HepG2 (cell line): ENCODE results near the gene TBXAS1. TPM values are rescaled to one million over a fixed set of nuclear protein-coding genes. Genes with fewer than 3 reads are reported as not detected.

ENCODE experiments used
- ATF6 ChIP-seq: sonication (generic); formaldehyde crosslinking; conservative IDR thresholded peaks from 2 replicates; pipeline ENCODE4 v1.4.0; 2020; ENCODE audit warnings: missing genetic modification reagents
- BRF2 ChIP-seq: sonication (generic); formaldehyde crosslinking; IDR thresholded peaks from 2 replicates; pipeline ENCODE4 v1.8.1; 2022; ENCODE audit warnings: mild to moderate bottlenecking, missing genetic modification reagents
- DNMT3B ChIP-seq: conservative IDR thresholded peaks from 2 replicates; pipeline ENCODE4 v1.6.1; 2016; ENCODE audit warnings: missing biosample characterization, control low read depth
- EHMT2 ChIP-seq: fragments of 200-600 bp; sonication (generic); IDR thresholded peaks from 2 replicates; pipeline ENCODE4 v1.7.0; 2017; ENCODE audit warnings: antibody characterized with exemption, low read depth, low read length, borderline replicate concordance
- ELF4 ChIP-seq: sonication (generic); formaldehyde crosslinking; IDR thresholded peaks from 2 replicates; pipeline ENCODE4 v1.5.0; 2020; ENCODE audit warnings: missing genetic modification reagents, mild to moderate bottlenecking, moderate library complexity, borderline replicate concordance
- ETV6 ChIP-seq: sonication (generic); formaldehyde crosslinking; conservative IDR thresholded peaks from 2 replicates; pipeline ENCODE4 v1.4.0; 2020; ENCODE audit warnings: missing genetic modification reagents
- FOXK2 ChIP-seq: fragments of 450-650 bp; IDR thresholded peaks from 2 replicates; pipeline ENCODE4 v1.6.1; 2016
- GABPA ChIP-seq, 2 experiments: IDR thresholded peaks; 2 replicates each; pipeline ENCODE4 v1.6.1; 2011 to 2016; ENCODE audit warnings: low read depth in 2 of 2, low read length in 1 of 2, missing biosample characterization in 1 of 2, missing genetic modification characterization in 1 of 2
- GFI1 ChIP-seq: sonication (generic); formaldehyde crosslinking; IDR thresholded peaks from 2 replicates; pipeline ENCODE4 v1.5.0; 2020; ENCODE audit warnings: missing genetic modification reagents, mild to moderate bottlenecking, borderline replicate concordance
- HNF4G ChIP-seq, 2 experiments: sonication (generic) in 1 of 2; formaldehyde crosslinking in 1 of 2; IDR thresholded peaks; 2 replicates each; pipeline versions ENCODE4 v1.4.0 to v1.6.1; 2011 to 2020; ENCODE audit warnings: borderline replicate concordance in 2 of 2, low read depth in 2 of 2, mild to moderate bottlenecking in 2 of 2, low read length in 1 of 2, missing genetic modification reagents in 1 of 2, moderate library complexity in 1 of 2
- HNRNPUL1 ChIP-seq: fragments of 200-400 bp; formaldehyde crosslinking; IDR thresholded peaks from 2 replicates; pipeline ENCODE4 v1.6.1; 2017; ENCODE audit warnings: low read depth, mild to moderate bottlenecking, low read length, moderate library complexity
- KAT7 ChIP-seq: IDR thresholded peaks from 2 replicates; pipeline ENCODE4 v1.6.1; 2018; ENCODE audit warnings: borderline replicate concordance, missing compliant biosample characterization
- KLF12 ChIP-seq: sonication (generic); formaldehyde crosslinking; IDR thresholded peaks from 2 replicates; pipeline ENCODE4 v1.4.0; 2020; ENCODE audit warnings: missing genetic modification reagents, borderline replicate concordance
- MXD4 ChIP-seq: IDR thresholded peaks from 2 replicates; pipeline ENCODE4 v1.6.1; 2016; ENCODE audit warnings: mild to moderate bottlenecking, missing biosample characterization, missing genetic modification reagents
- NCOA1 ChIP-seq: sonication (generic); formaldehyde crosslinking; IDR thresholded peaks from 2 replicates; pipeline ENCODE4 v1.9.0; 2021; ENCODE audit warnings: missing genetic modification reagents
- NR2F1 ChIP-seq, 2 experiments: fragments of 450-650 bp in 1 of 2; formaldehyde crosslinking in 1 of 2; IDR thresholded peaks; 2 replicates each; pipeline versions ENCODE4 v1.5.0 to v1.6.1; 2016 to 2020; ENCODE audit warnings: mild to moderate bottlenecking in 1 of 2, missing compliant biosample characterization in 1 of 2, missing genetic modification reagents in 1 of 2, moderate library complexity in 1 of 2
- RFXAP ChIP-seq: sonication (generic); formaldehyde crosslinking; IDR thresholded peaks from 2 replicates; pipeline ENCODE4 v1.4.0; 2020; ENCODE audit warnings: missing genetic modification reagents, borderline replicate concordance
- SP5 ChIP-seq: IDR thresholded peaks from 2 replicates; pipeline ENCODE4 v1.6.1; 2016; ENCODE audit warnings: low read depth, borderline replicate concordance
- ZMAT3 ChIP-seq: sonication (generic); formaldehyde crosslinking; conservative IDR thresholded peaks from 2 replicates; pipeline ENCODE4 v1.7.0; 2021; ENCODE audit warnings: missing genetic modification reagents
- ZNF335 ChIP-seq: sonication (generic); formaldehyde crosslinking; IDR thresholded peaks from 2 replicates; pipeline ENCODE4 v1.4.0; 2020; ENCODE audit warnings: missing genetic modification reagents
- ZNF362 ChIP-seq: sonication (generic); formaldehyde crosslinking; IDR thresholded peaks from 2 replicates; pipeline ENCODE4 v1.4.0; 2020; ENCODE audit warnings: missing genetic modification reagents, mild to moderate bottlenecking, borderline replicate concordance
- ZNF567 ChIP-seq: sonication (generic); formaldehyde crosslinking; IDR thresholded peaks from 2 replicates; pipeline ENCODE4 v1.8.1; 2023; ENCODE audit warnings: mild to moderate bottlenecking, missing genetic modification reagents, borderline replicate concordance
- ZZZ3 ChIP-seq: sonication (generic); formaldehyde crosslinking; IDR thresholded peaks from 2 replicates; pipeline ENCODE4 v1.4.0; 2020; ENCODE audit warnings: missing genetic modification reagents, mild to moderate bottlenecking, borderline replicate concordance
- polyA plus RNA-seq, 8 experiments: library from polyadenylated mRNA; depleted of rRNA in 3 of 8; stranded (reverse) in 7 of 8; unstranded in 1 of 8; fragments of >200 nt; fragmentation: Illumina TruSeq in 4 of 8; extraction: Trizol in 4 of 8; gene quantifications; 2 replicates each; pipeline versions ENCODE4 v1.2.1 to v1.2.3, GENCODE V29; 2011 to 2016; ENCODE audit warnings: low read depth in 4 of 8, missing spikeins in 1 of 8, mixed read lengths in 1 of 8; ENCODE audit not compliant: insufficient read depth in 1 of 8
- total RNA-seq, 5 experiments: library from RNA; depleted of rRNA; stranded (reverse); fragments of >200 nt; fragmentation: Illumina TruSeq; extraction: Trizol; gene quantifications; 2 replicates each; pipeline ENCODE4 v1.2.3, GENCODE V29; 2016; ENCODE audit warnings: low read depth in 1 of 5

TBXAS1 gene
- total and polyA plus RNA-seq, 2 of the 13 experiments (the other 11 are each of a cell fraction or from before 2014, with no cell fraction given), result 4.0 to 4.9 TPM

GRCh38 chr7:140049339-140050024, 220.4 kb downstream of the TBXAS1 start (continued):
- TF ChIP-seq SP5 (CRISPR knock-in tag), result peak; percentile 97
- no peak for TF ChIP-seq ZNF567
- TF ChIP-seq ELF4 (CRISPR knock-in tag), result peak; percentile 77; the same call in 1 of the 2 replicates
- peak; percentile 59 for TF ChIP-seq MXD4 (CRISPR knock-in tag)
- peak; percentile 33; the same call in 1 of the 2 replicates for TF ChIP-seq ZMAT3 (CRISPR knock-in tag)
- 0 out of 2 replicates have a peak, but pooled peaks have one; percentile 51 for TF ChIP-seq DNMT3B
- peak; percentile 60; the same call in 1 of the 2 replicates for TF ChIP-seq KAT7 (CRISPR knock-in tag)
- TF ChIP-seq ZZZ3 (CRISPR knock-in tag), result peak; percentile 61; the same call in 1 of the 2 replicates
- TF ChIP-seq HNRNPUL1, result no peak
- TF ChIP-seq ETV6 (CRISPR knock-in tag), result peak; percentile 77
- TF ChIP-seq RFXAP (CRISPR knock-in tag), result peak; percentile 67
- peak; percentile 59; the same call in 1 of the 2 replicates for TF ChIP-seq ZNF362 (CRISPR knock-in tag)
- TF ChIP-seq KLF12, result peak; percentile 75; the same call in 1 of the 2 replicates
- peak; percentile 97 for TF ChIP-seq HNF4G (IDR thresholded peaks at IDR 0.05; ENCODE audit: borderline replicate concordance, low read depth, low read length)
- peak; percentile 97 for TF ChIP-seq HNF4G (CRISPR knock-in tag; IDR thresholded peaks at IDR 0.05; ENCODE audit: borderline replicate concordance, low read depth)
- TF ChIP-seq ATF6 (CRISPR knock-in tag), result peak; percentile 27; the same call in 1 of the 2 replicates
- TF ChIP-seq GABPA (IDR thresholded peaks at IDR 0.05; ENCODE audit: low read depth, low read length), result no peak
- TF ChIP-seq GABPA (CRISPR knock-in tag; IDR thresholded peaks at IDR 0.05; ENCODE audit: low read depth), result peak; percentile 78
- TF ChIP-seq BRF2 (CRISPR knock-in tag), result peak; percentile 75; the same call in 1 of the 2 replicates
- TF ChIP-seq ZNF335 (CRISPR knock-in tag), result peak; percentile 69; the same call in 1 of the 2 replicates
- peak; percentile 98 to 99 for TF ChIP-seq NR2F1 (CRISPR knock-in tag; IDR thresholded peaks at IDR 0.05)
- peak; percentile 97 for TF ChIP-seq NCOA1 (CRISPR knock-in tag)
- peak; percentile 93 for TF ChIP-seq GFI1 (CRISPR knock-in tag)
- no peak for TF ChIP-seq EHMT2
- peak; percentile 69; the same call in 1 of the 2 replicates for TF ChIP-seq FOXK2
